ENCODE results near the gene BRSK2.
"Not testable (repeated sequence)": the region's sequence is repeated elsewhere in the genome, so short reads cannot be mapped to it uniquely, and the experiment has no call there.

Gene BRSK2

GRCh38 chr11:1405186-1406020 is 15.7 kb downstream of the BRSK2 start:
- no peak for TF ChIP-seq CTCF (IDR thresholded peaks at IDR 0.05; ENCODE audit: low read depth, low read length)
- H3K4me3 ChIP-seq (ENCODE audit: low read depth, low read length): no peak overlapping the region
- no peak for DNase-seq (ENCODE audit: low read depth, low spot score)
- in situ Hi-C loops (cut with HindIII; ENCODE audit: low sequenced_read_pairs): no loop called here

- in situ Hi-C loops (cut with HindIII; ENCODE audit: low sequenced_read_pairs): no loop called here
- no peak for DNase-seq (ENCODE audit: low read depth, low spot score)
- TF ChIP-seq CTCF (IDR thresholded peaks at IDR 0.05; ENCODE audit: low read depth, low read length): no peak
- no peak overlapping the region for H3K4me3 ChIP-seq (ENCODE audit: low read depth, low read length)
Observed at GRCh38 chr11:1406571-1407485, 17.1 kb downstream of the BRSK2 start.

GRCh38 chr11:1407668-1408067 is 17.9 kb downstream of the BRSK2 start:
- H3K4me3 ChIP-seq (ENCODE audit: low read depth, low read length): no peak overlapping the region
- in situ Hi-C loops (cut with HindIII; ENCODE audit: low sequenced_read_pairs): no loop called here
- DNase-seq (ENCODE audit: low read depth, low spot score): no peak
- no peak for TF ChIP-seq CTCF (IDR thresholded peaks at IDR 0.05; ENCODE audit: low read depth, low read length)

GRCh38 chr11:1408346-1408745 is 18.6 kb downstream of the BRSK2 start:
- no peak overlapping the region for H3K4me3 ChIP-seq (ENCODE audit: low read depth, low read length)
- in situ Hi-C loops (cut with HindIII; ENCODE audit: low sequenced_read_pairs): no loop called here
- no peak for TF ChIP-seq CTCF (IDR thresholded peaks at IDR 0.05; ENCODE audit: low read depth, low read length)
- DNase-seq (ENCODE audit: low read depth, low spot score): no peak

- in situ Hi-C loops (cut with HindIII; ENCODE audit: low sequenced_read_pairs): no loop called here
- no peak overlapping the region for H3K4me3 ChIP-seq (ENCODE audit: low read depth, low read length)
- no peak for DNase-seq (ENCODE audit: low read depth, low spot score)
- no peak for TF ChIP-seq CTCF (IDR thresholded peaks at IDR 0.05; ENCODE audit: low read depth, low read length)
Observed at GRCh38 chr11:1409108-1409851, 19.5 kb downstream of the BRSK2 start.

- DNase-seq (ENCODE audit: low read depth, low spot score); in situ Hi-C loops (cut with HindIII; ENCODE audit: low sequenced_read_pairs); H3K4me3 ChIP-seq (ENCODE audit: low read depth, low read length): not testable (repeated sequence)
Observed at GRCh38 chr11:1409852-1410125, 20.1 kb downstream of the BRSK2 start.
